ENCODE results near the gene LCN9. TPM values are rescaled to one million over a fixed set of nuclear protein-coding genes. Genes with fewer than 3 reads are reported as not detected.

Gene LCN9
- total and polyA plus RNA-seq, 2 experiments from 2014 or later = not detected

- TF ChIP-seq ZNF331 (CRISPR knock-in tag; IDR thresholded peaks at IDR 0.05; ENCODE audit: low read depth) (no peak), EZH2 (IDR thresholded peaks at IDR 0.05; ENCODE audit: low read depth, unreplicated experiment) (no peak), ZNF114 (CRISPR knock-in tag; IDR thresholded peaks at IDR 0.05) (no peak), JUNB (IDR thresholded peaks at IDR 0.05; ENCODE audit: unreplicated experiment) (no peak)
- TF ChIP-seq, protein P1, sequence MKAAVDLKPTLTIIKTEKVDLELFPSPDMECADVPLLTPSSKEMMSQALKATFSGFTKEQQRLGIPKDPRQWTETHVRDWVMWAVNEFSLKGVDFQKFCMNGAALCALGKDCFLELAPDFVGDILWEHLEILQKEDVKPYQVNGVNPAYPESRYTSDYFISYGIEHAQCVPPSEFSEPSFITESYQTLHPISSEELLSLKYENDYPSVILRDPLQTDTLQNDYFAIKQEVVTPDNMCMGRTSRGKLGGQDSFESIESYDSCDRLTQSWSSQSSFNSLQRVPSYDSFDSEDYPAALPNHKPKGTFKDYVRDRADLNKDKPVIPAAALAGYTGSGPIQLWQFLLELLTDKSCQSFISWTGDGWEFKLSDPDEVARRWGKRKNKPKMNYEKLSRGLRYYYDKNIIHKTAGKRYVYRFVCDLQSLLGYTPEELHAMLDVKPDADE (IDR thresholded peaks at IDR 0.05) = no peak
Observed at GRCh38 chr9:135659252-135659651, 3.9 kb upstream of the LCN9 start (continued).

- H3K27me3 Mint-ChIP-seq (ENCODE audit: insufficient read depth, low read depth, poor library complexity) = peaks cover 1% of the 10 kb centered on the region
- ATAC-seq = no peak
- Histone ChIP-seq H3K36me3 (ENCODE audit: insufficient read depth) (no peaks in the 10 kb centered on the region), H3K27ac (ENCODE audit: low read depth) (no peak overlapping the region), H4K20me1 (replicated peaks; ENCODE audit: insufficient read depth) (no peaks in the 10 kb centered on the region), H2AFZ (no peak overlapping the region), H3F3A (replicated peaks; ENCODE audit: low read depth) (no peaks in the 10 kb centered on the region), H3K4me2 (no peak overlapping the region), H3K4me3 (no peak overlapping the region), H3K79me2 (replicated peaks; ENCODE audit: insufficient read depth) (no peaks in the 10 kb centered on the region), H3K9me2 (ENCODE audit: insufficient read depth) (no peaks in the 10 kb centered on the region), H3K4me1 (ENCODE audit: insufficient read depth) (no peaks in the 10 kb centered on the region; the same call in 1 of the 2 replicates), H3K27me3 (ENCODE audit: insufficient read depth) (no peaks in the 10 kb centered on the region)
- TF ChIP-seq CREB1 (CRISPR knock-in tag; IDR thresholded peaks at IDR 0.05; ENCODE audit: low read depth) = no peak
- H3K27ac Mint-ChIP-seq = no peak overlapping the region
- DNase-seq (ENCODE audit: low spot score) = no peak
- H3K4me1 Mint-ChIP-seq = peaks cover 6% of the 10 kb centered on the region
- peaks cover 18% of the 10 kb centered on the region for H3K9me3 Mint-ChIP-seq
- no peak overlapping the region for H3K4me3 Mint-ChIP-seq
- peaks cover 5% of the 10 kb centered on the region for H3K36me3 Mint-ChIP-seq (ENCODE audit: low read depth)
Observed at GRCh38 chr9:135660407-135660806, 2.7 kb upstream of the LCN9 start.

GRCh38 chr9:135661816-135662560 is 1.1 kb upstream of the LCN9 start:
- H3K36me3 ChIP-seq (ENCODE audit: insufficient read depth) = no peaks in the 10 kb centered on the region
- Mint-ChIP-seq H3K4me1 (peaks cover 6% of the 10 kb centered on the region), H3K4me3 (no peak overlapping the region), H3K27ac (no peak overlapping the region), H3K36me3 (ENCODE audit: low read depth) (no peaks in the 10 kb centered on the region), H3K9me3 (peaks cover 9% of the 10 kb centered on the region; the same call in 2 of the 3 replicates), H3K27me3 (ENCODE audit: insufficient read depth, low read depth, poor library complexity) (peaks cover 3% of the 10 kb centered on the region)
- H3F3A ChIP-seq (replicated peaks; ENCODE audit: low read depth) = no peaks in the 10 kb centered on the region
- H3K27me3 ChIP-seq (ENCODE audit: insufficient read depth) = no peaks in the 10 kb centered on the region
- no peak for DNase-seq (ENCODE audit: low spot score)
- no peak overlapping the region for H3K4me2 ChIP-seq
- H3K9me2 ChIP-seq (ENCODE audit: insufficient read depth) = no peaks in the 10 kb centered on the region
- H3K27ac ChIP-seq (ENCODE audit: low read depth) = no peak overlapping the region
- H2AFZ ChIP-seq = peak overlapping the region; percentile 72; the same call in 1 of the 2 replicates
- H4K20me1 ChIP-seq (replicated peaks; ENCODE audit: insufficient read depth) = no peaks in the 10 kb centered on the region
- no peak overlapping the region for H3K4me3 ChIP-seq
- no peaks in the 10 kb centered on the region; the same call in 1 of the 2 replicates for H3K4me1 ChIP-seq (ENCODE audit: insufficient read depth)
- ATAC-seq = no peak
- H3K79me2 ChIP-seq (replicated peaks; ENCODE audit: insufficient read depth) = no peaks in the 10 kb centered on the region
- TF ChIP-seq JUNB (IDR thresholded peaks at IDR 0.05; ENCODE audit: unreplicated experiment) (no peak), CTCF (conservative IDR thresholded peaks at IDR 0.05; ENCODE audit: low read depth in 2 of 2) (no peak), CREB1 (CRISPR knock-in tag; IDR thresholded peaks at IDR 0.05; ENCODE audit: low read depth) (no peak), ZNF114 (CRISPR knock-in tag; IDR thresholded peaks at IDR 0.05) (no peak), ZNF331 (CRISPR knock-in tag; IDR thresholded peaks at IDR 0.05; ENCODE audit: low read depth) (no peak), POLR2AphosphoS5 (IDR thresholded peaks at IDR 0.05; ENCODE audit: low read depth) (no peak)
- TF ChIP-seq, protein P2, sequence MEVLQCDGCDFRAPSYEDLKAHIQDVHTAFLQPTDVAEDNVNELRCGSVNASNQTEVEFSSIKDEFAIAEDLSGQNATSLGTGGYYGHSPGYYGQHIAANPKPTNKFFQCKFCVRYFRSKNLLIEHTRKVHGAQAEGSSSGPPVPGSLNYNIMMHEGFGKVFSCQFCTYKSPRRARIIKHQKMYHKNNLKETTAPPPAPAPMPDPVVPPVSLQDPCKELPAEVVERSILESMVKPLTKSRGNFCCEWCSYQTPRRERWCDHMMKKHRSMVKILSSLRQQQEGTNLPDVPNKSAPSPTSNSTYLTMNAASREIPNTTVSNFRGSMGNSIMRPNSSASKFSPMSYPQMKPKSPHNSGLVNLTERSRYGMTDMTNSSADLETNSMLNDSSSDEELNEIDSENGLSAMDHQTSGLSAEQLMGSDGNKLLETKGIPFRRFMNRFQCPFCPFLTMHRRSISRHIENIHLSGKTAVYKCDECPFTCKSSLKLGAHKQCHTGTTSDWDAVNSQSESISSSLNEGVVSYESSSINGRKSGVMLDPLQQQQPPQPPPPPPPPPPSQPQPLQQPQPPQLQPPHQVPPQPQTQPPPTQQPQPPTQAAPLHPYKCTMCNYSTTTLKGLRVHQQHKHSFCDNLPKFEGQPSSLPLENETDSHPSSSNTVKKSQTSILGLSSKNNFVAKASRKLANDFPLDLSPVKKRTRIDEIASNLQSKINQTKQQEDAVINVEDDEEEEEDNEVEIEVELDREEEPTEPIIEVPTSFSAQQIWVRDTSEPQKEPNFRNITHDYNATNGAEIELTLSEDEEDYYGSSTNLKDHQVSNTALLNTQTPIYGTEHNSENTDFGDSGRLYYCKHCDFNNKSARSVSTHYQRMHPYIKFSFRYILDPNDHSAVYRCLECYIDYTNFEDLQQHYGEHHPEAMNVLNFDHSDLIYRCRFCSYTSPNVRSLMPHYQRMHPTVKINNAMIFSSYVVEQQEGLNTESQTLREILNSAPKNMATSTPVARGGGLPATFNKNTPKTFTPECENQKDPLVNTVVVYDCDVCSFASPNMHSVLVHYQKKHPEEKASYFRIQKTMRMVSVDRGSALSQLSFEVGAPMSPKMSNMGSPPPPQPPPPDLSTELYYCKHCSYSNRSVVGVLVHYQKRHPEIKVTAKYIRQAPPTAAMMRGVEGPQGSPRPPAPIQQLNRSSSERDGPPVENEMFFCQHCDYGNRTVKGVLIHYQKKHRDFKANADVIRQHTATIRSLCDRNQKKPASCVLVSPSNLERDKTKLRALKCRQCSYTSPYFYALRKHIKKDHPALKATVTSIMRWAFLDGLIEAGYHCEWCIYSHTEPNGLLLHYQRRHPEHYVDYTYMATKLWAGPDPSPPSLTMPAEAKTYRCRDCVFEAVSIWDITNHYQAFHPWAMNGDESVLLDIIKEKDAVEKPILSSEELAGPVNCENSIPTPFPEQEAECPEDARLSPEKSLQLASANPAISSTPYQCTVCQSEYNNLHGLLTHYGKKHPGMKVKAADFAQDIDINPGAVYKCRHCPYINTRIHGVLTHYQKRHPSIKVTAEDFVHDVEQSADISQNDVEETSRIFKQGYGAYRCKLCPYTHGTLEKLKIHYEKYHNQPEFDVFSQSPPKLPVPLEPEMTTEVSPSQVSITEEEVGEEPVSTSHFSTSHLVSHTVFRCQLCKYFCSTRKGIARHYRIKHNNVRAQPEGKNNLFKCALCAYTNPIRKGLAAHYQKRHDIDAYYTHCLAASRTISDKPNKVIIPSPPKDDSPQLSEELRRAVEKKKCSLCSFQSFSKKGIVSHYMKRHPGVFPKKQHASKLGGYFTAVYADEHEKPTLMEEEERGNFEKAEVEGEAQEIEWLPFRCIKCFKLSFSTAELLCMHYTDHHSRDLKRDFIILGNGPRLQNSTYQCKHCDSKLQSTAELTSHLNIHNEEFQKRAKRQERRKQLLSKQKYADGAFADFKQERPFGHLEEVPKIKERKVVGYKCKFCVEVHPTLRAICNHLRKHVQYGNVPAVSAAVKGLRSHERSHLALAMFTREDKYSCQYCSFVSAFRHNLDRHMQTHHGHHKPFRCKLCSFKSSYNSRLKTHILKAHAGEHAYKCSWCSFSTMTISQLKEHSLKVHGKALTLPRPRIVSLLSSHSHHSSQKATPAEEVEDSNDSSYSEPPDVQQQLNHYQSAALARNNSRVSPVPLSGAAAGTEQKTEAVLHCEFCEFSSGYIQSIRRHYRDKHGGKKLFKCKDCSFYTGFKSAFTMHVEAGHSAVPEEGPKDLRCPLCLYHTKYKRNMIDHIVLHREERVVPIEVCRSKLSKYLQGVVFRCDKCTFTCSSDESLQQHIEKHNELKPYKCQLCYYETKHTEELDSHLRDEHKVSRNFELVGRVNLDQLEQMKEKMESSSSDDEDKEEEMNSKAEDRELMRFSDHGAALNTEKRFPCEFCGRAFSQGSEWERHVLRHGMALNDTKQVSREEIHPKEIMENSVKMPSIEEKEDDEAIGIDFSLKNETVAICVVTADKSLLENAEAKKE (CRISPR knock-in tag; IDR thresholded peaks at IDR 0.05) = no peak
